Measurements from ENCODE around the gene YTHDF1.
"Not testable (repeated sequence)": the region's sequence is repeated elsewhere in the genome, so short reads cannot be mapped to it uniquely, and the experiment has no call there.

The YTHDF1 gene

GRCh38 chr20:63159826-63160640 is 55.9 kb downstream of the YTHDF1 start:
- no peak for DNase-seq

- DNase-seq: not testable (repeated sequence)
Measured at GRCh38 chr20:63159251-63159650, 56.7 kb downstream of the YTHDF1 start.

- DNase-seq: no peak
Measured at GRCh38 chr20:63158845-63159244, 57.1 kb downstream of the YTHDF1 start.

GRCh38 chr20:63158352-63158751 is 57.6 kb downstream of the YTHDF1 start:
- no peak for DNase-seq

GRCh38 chr20:63157431-63157830 is 58.5 kb downstream of the YTHDF1 start:
- not testable (repeated sequence) for DNase-seq

- DNase-seq: no peak
Measured at GRCh38 chr20:63156221-63156671, 59.7 kb downstream of the YTHDF1 start.

- DNase-seq: no peak
Measured at GRCh38 chr20:63155266-63156165, 60.4 kb downstream of the YTHDF1 start.

- DNase-seq: no peak
Measured at GRCh38 chr20:63154395-63154794, 61.5 kb downstream of the YTHDF1 start.

GRCh38 chr20:63153254-63154221 is 62.4 kb downstream of the YTHDF1 start:
- no peak for DNase-seq

GRCh38 chr20:63152322-63153253 is 63.3 kb downstream of the YTHDF1 start:
- no peak for DNase-seq

GRCh38 chr20:63151554-63152321 is 64.2 kb downstream of the YTHDF1 start:
- DNase-seq: peak in 2 of 51 donors; percentile 35 to 46

GRCh38 chr20:63150911-63151531 is 64.9 kb downstream of the YTHDF1 start:
- no peak for DNase-seq

- no peak for DNase-seq
Measured at GRCh38 chr20:63150391-63150898, 65.5 kb downstream of the YTHDF1 start.

GRCh38 chr20:63149531-63150192 is 66.3 kb downstream of the YTHDF1 start:
- no peak for DNase-seq

GRCh38 chr20:63148696-63149095 is 67.2 kb downstream of the YTHDF1 start:
- DNase-seq: no peak

GRCh38 chr20:63147532-63147931 is 68.4 kb downstream of the YTHDF1 start:
- DNase-seq: no peak
